ENCODE results near the gene CCR4. TPM values are rescaled to one million over a fixed set of nuclear protein-coding genes. Genes with fewer than 3 reads are reported as not detected.

The CCR4 gene
- total RNA-seq, 1 donor from 2014 or later = not detected

- H3K4me3 ChIP-seq (ENCODE audit: low read depth, low read length) = no peak overlapping the region
Observed at GRCh38 chr3:32954506-32954905, 3.1 kb downstream of the CCR4 start.

GRCh38 chr3:32956750-32957570 lies 5.5 kb downstream of the CCR4 start:
- DNase-seq (ENCODE audit: low read depth) = no peak
- H3K4me3 ChIP-seq (ENCODE audit: low read depth, low read length) = no peak overlapping the region
- TF ChIP-seq CTCF (conservative IDR thresholded peaks at IDR 0.05; ENCODE audit: low read depth, low read length) = no peak

More at GRCh38 chr3:32954506-32954905, 3.1 kb downstream of the CCR4 start:
- TF ChIP-seq CTCF (conservative IDR thresholded peaks at IDR 0.05; ENCODE audit: low read depth, low read length) = no peak
- DNase-seq (ENCODE audit: low read depth) = no peak

GRCh38 chr3:32958509-32958908 lies 7.1 kb downstream of the CCR4 start:
- TF ChIP-seq CTCF (conservative IDR thresholded peaks at IDR 0.05; ENCODE audit: low read depth, low read length) = no peak
- DNase-seq (ENCODE audit: low read depth) = no peak
- H3K4me3 ChIP-seq (ENCODE audit: low read depth, low read length) = no peak overlapping the region

- DNase-seq (ENCODE audit: low read depth) = no peak
- no peak overlapping the region for H3K4me3 ChIP-seq (ENCODE audit: low read depth, low read length)
- TF ChIP-seq CTCF (conservative IDR thresholded peaks at IDR 0.05; ENCODE audit: low read depth, low read length) = no peak
Observed at GRCh38 chr3:32959371-32959770, 7.9 kb downstream of the CCR4 start.

- DNase-seq (ENCODE audit: low read depth) = no peak
- H3K4me3 ChIP-seq (ENCODE audit: low read depth, low read length) = no peak overlapping the region
- no peak for TF ChIP-seq CTCF (conservative IDR thresholded peaks at IDR 0.05; ENCODE audit: low read depth, low read length)
Observed at GRCh38 chr3:32960404-32961170, 9.1 kb downstream of the CCR4 start.

GRCh38 chr3:32961189-32961715 lies 9.8 kb downstream of the CCR4 start:
- H3K4me3 ChIP-seq (ENCODE audit: low read depth, low read length) = no peak overlapping the region
- DNase-seq (ENCODE audit: low read depth) = no peak
- TF ChIP-seq CTCF (conservative IDR thresholded peaks at IDR 0.05; ENCODE audit: low read depth, low read length) = no peak
